NCI-H187 (cell line): ENCODE data around the gene CORT.

ENCODE experiments used
- DNase-seq, 2 experiments: peaks; one replicate each; lab custom pipeline; 2025; lab: John Stamatoyannopoulos, UW

The CORT gene

DNA sequence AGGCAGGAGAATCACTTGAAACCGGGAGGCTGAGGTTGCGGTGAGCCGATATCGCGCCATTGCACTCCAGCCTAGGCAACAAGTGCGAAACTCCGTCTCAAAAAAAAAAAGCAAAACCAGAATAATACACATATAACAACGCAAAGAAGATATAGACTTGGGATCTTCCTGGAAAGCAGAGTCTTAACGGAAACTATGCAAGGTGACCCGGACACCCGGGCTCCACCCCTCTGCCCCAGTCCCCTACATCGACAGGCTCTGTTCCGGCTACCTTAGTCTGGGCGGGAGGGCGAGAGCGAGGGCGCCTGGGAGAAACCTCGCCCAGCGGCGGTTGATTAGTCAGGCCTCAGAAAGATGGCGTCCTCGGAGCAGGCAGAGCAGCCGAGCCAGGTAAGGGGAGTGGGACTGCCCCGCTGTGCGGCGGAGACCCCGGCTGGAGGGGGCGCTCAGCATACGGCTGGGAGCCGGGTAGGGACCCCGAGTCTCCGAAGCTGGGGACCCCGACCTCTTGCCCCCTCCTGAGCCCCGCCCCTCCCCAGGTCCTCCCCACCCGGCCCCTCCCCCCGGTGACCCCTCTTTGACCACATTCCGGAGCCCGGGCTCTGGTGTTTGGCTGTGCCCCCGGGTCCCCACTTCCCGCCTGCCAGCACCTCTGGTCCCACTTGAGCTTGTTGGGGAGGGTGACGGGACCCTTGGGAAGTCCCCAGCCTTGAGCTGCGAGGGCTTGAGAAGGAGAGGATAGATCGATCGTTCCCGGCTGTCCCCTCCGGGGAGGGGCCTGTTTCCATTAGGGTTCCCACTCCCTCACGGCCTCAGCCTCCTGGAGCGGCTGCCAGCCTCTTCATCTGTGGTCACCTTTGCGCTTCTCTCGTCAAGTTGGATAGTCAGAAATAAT lies 25.0 kb downstream of the CORT start, which contains the start of gene PEX14:
PEX14 (plus strand) TSS at position 338 of the 895 bp plus-strand sequence; CDS start at position 355, 17 bp downstream.
- DNase-seq, result peak; percentile 19 to 79

GRCh38 chr1:10475510-10475909 lies 25.7 kb downstream of the CORT start:
- DNase-seq, result no peak

DNA sequence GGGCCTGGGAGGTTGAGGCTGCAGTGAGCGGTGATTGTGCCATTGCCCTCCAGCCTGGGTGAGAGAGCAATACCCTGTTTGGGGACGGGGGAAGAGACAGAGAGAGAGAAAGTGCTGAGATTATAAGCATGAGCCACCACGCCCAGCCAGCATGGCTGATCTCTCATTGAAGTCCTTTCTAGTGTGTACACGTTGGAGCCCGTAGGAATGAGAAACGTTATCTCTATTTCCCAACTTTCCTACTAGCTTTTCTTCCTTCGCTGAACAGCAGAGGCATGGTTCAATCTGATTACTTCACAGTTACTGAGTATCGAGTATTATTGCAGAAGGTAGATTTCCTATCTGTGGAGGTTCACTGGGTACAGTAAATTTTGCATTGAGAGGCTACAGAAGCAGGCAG lies 29.5 kb downstream of the CORT start:
- DNase-seq, result no peak

- DNase-seq, result no peak
Measured at GRCh38 chr1:10480614-10481013, 30.8 kb downstream of the CORT start.

DNA sequence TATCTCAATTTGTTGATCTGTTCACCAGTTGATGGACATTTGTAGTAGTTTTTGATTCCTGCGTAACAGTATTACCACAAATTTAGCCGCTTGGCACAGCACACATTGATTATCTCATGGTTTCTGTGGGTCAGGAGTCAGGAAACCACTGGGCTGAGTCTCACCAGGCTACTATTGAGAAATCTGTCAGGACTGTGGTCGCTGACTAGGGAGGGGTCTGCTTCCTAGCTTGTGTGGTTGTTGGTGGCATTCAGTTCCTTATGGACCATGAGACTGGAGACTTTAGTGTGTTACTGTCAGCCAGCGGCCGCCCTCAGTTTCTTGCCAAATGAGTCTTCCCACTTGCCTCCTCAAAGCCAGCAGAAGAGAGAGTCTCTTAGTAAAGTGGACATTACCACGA lies 34.7 kb downstream of the CORT start:
- no peak for DNase-seq

- DNase-seq, result no peak
Measured at GRCh38 chr1:10489291-10490055, 39.6 kb downstream of the CORT start.

DNA sequence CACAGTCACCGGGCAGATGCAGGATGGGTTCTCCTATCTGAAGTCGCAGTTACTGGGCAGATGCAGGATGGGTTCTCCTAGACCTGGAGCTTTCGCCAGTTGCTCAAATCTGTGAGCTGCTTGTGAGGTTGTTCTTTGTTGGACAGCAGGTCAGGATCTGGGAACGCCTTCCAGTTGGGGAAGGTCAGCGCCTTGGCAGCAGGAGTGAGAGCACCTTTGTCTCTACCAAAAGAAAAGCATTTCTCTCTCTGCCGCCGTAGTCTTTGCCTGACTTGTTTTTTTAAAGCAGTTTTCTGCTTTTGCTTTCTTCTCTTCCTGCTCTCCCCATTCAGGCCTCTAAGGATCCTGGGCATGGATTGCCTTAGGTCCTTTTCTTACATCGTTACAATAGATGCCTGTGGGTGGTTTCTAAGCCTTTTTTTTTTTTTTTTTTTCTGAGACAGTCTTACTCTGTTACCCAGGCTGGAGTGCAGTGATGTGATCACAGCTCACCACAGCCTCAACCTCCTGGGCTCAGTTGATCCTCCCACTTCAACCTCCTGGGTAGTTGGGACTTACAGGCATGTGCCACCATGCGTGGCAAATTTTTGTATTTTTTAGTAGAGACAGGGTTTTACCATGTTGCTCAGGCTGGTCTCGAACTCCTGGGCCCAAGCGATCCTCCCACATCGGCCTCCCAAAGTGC lies 40.6 kb downstream of the CORT start:
- DNase-seq, result no peak

DNA sequence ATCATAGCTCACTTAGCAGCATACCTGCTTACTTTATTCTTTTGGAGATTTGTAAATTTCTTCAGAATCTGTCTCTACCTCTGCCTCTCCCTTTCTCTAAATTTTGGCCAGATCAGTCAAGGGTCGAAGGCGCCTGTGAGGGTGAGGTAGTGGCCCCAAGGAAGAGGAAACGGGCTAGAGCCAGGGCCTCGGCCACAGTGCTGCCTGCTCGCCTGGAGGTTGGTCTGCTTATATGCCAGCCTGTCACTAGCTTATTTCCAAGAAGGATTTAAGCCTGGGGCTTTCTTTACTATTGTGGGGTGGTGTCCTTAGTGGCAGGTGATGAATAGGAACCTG lies 44.6 kb downstream of the CORT start:
- no peak for DNase-seq

DNA sequence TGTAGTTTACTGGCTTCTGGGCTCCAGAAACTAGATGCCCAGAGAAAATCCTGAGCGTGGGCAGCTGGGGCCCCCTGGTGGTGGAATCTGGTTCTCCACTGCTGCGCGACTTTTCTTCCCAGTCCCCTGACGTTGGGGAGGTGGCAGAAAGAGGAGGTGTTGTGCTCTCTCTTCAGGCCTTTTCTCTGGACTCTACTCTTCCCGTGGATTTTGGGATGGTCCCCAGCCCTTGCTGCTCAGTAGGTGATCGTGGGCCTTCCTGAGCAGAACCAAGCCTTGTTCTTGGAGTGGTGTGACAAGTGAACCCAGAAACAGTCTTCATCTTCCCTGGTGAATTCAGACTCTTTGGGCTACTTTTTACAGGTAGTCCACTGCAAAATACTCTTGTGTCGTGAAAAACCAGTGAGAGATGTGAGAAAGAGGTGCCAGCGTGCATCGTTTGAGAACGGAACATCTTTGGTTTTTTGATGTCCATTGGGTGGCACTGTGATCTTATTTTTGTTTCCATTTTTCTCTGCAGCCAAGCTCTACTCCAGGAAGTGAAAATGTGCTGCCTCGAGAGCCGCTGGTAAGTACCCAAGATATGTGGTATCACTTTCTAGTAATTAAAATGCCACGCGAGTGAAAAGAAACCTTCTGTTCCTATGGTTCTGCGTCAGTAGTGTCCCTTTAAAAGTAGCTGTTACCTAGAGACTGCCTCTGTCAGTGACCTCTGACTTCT lies 45.1 kb downstream of the CORT start:
- DNase-seq, result peak; percentile 46 to 63

GRCh38 chr1:10495475-10495817 lies 45.6 kb downstream of the CORT start:
- no peak for DNase-seq

DNA sequence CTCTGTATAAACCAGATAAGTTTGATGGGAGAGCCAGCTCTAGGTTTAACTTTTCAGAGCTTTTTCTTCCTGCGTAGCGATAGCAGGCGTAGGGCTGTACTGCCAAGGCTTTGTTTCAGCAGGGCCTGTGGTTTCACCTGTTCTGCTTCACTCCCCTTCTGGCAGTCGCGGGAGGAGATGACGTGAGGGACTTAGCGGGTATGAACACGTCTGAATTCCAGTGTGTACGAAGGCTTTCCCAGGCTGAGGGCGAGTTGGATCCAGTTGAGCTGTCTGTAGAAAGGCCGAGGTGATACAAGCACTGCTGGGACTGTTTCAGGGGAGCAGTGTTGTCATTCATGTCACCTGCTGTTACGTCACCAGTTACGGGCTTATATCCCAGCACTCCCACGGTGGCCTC lies 46.1 kb downstream of the CORT start:
- no peak for DNase-seq

DNA sequence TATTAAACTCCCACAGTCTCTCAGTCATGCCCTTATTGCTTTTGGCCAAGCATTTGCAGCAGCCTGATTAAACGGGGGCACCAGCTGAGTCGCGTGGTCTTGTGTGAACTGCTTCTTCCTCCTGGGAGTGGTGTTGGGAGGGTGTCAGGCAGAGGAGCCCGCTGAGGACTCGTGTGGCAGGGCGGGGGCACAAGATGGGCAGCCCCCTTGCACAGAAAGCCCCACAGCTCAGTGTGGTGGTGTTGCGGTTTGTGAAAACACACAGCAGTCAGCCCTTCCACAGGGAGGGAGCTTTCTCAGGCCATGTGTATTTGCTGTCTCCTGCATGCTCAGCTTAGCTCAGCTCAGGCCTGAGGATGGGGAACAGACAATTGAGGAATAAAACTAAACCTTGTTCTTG lies 47.3 kb downstream of the CORT start:
- no peak for DNase-seq

- no peak for DNase-seq
Measured at GRCh38 chr1:10498231-10498630, 48.4 kb downstream of the CORT start.
